GM19099 (cell line): ENCODE results near the gene SAMM50.

Experiments
- POLR2A ChIP-seq: IDR thresholded peaks from 3 replicates; pipeline ENCODE4 v1.6.1; 2011; ENCODE audit warnings: low read depth; ENCODE audit not compliant: insufficient read length; ENCODE audit errors: extremely low read depth

The SAMM50 gene

DNA sequence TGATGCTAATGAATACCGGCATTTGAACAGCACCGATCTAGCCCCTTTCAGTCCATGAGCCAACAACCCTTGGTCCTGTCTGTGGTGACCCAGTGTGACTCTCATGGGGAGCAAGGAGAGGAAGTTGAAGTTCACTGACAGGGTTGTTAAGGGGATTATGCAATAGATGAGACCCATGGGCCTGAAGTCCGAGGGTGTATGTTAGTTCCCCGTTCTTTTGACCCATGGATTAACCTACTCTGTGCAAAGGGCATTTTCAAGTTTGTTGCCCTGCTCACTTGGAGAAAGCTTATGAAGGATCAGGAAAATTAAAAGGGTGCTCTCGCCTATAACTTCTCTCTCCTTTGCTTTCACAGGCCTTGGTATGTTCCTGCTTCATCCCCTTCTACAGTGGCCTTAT, 26.8 kb upstream of the SAMM50 start:
- TF ChIP-seq POLR2A, result no peak

DNA sequence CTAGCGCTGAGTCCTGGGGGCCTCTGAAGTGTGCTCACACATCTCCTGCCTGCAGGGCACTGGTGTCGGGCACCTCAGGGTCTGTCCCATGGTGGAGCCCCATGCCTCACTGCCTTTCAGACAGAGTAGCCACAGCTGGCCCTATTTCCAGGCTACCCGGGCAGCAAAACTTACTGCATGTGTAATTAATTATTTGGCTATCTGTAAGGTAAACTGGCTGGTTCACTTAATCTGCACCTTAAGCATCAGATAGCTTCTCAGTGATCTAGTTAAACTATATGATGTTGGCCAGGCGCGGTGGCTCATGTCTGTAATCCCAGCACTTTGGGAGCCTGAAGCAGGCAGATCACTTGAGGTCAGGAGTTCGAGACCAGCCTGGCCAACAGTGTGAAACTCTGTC, 26.3 kb upstream of the SAMM50 start:
- TF ChIP-seq POLR2A, result no peak

DNA sequence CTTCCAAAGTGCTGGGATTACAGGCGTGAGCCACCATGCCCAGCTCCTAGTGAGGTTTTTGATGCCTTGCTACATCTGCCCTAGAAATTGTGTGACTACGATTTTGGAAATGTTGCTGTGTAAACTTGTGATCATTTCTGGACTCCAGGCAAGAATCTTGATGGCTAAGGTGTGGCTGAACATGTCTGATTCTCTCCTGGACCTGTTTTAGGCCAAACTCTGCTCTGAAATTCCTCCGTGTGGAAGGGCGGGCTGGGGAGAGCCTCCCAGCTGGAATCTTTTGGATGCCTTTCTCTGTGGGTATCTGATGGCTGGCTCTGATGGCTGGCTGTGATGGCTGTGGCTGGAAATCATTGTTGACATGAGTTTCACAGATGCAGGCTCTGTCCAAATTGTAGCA, 23.5 kb upstream of the SAMM50 start:
- TF ChIP-seq POLR2A, result no peak

DNA sequence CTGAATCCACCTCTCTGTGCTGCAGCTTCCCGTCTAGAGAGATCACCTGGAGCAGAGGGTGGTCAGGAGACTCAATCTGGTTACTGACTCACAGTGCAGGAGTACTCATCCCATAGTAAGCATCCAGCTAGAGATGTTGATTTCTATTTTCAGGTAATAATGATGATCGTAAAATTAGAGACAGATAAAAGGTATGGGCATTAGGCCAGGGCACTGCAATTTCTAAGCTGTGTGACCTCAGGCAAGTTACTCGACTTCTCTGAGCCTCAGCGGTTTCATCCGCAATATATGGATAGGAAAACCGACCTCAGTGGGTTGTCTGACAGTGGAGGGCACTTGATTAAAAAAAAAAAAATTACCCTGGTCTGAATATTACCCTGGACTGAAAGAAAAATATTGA, 13.8 kb upstream of the SAMM50 start:
- no peak for TF ChIP-seq POLR2A

DNA sequence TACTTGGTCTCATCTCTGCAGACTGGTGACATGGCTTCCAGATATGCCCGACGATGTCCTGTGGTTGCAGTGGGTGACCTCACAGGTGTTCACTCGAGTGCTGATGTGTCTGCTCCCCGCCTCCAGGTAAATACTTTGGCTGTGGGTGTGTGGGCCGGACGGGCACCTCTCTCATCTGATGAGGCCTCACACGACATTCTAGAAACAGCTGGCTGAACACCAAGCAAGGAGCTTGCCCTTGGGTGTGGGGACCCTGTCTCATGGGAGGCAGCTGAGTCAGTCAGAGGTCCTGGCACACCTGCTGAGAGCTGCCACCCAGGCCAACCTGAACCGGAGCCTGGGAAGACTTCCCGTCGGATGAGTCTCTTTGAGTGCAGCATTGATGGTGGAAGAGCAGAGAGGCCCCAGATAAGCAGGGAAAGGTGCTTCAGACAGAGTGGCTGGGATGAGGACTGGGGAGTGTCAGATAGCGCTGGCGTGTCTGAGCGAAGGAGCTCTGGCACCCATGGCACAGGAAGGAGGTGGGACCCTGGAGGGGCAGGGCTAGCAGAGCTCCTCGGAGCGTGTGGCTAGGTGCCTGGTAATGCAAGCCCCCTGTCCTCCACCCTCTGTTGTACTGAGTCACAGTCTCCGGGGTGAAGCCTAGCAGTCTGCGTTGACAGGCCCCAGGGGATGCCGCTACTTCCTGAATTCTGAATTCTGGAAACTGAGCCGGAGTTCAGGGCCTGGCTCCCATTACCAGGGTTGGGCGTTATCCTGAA, 10.4 kb upstream of the SAMM50 start:
- no peak for TF ChIP-seq POLR2A

DNA sequence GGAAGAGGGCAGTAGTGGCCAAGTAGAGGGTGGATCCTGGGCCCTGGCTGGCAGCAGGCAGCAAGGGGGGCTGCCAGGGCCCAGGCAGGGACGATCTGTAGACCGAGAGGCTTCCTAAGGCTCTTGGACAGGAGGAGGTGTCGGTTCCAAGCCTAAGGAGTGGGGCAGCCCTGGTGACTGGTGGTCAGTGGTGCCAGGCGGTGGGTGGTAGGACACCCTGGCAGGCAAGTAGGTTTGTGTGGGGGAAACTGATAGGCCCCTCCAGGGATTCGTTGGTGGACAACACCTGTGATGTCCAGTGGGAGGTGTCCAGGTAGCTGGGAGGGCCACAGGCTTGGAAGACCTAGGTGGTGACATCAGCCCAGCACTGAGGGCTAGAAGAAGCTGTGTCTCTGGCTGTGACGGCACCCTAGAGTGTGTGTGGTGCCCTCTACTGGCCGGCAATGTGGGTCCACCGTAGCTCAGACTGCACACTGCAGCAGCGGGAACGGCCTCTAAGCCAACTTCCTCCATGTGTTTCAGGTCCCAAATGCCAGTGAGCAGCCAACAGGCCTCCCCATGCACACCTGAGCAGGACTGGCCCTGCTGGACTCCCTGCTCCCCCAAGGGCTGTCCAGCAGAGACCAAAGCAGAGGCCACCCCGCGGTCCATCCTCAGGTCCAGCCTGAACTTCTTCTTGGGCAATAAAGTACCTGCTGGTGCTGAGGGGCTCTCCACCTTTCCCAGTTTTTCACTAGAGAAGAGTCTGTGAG, 9.4 kb upstream of the SAMM50 start:
- no peak for TF ChIP-seq POLR2A

DNA sequence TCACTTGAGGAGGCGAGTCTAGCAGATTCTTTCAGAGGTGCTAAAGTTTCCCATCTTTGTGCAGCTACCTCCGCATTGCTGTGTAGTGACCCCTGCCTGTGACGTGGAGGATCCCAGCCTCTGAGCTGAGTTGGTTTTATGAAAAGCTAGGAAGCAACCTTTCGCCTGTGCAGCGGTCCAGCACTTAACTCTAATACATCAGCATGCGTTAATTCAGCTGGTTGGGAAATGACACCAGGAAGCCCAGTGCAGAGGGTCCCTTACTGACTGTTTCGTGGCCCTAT, 8.9 kb upstream of the SAMM50 start:
- TF ChIP-seq POLR2A, result no peak

DNA sequence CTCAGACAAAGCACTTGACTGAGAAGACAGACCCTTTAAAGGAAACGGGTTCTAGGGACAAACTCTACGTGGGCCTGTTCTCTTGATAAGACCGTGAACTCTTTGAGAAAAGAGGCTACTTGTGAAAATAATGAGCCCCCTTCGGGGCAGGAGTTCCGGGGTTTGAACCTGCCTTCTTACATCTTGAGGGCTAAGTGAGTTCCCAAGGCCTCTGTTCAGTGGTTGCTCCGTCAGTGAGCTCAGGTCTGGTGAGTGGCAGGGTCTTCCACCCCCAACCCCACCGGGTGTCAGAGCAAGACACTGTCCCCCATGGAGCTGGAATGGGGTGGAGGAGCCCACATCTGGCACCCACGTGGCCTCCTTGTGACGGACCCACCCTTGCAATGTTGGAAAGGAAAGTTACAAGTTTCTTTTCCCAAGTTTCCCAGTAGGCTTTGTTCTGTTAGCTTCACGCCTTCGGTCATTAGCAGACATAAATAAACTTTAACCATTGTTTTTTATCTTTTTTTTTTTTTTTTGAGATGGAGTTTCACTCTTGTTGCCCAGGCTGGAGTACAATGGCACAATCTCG, 6.3 kb upstream of the SAMM50 start:
- no peak for TF ChIP-seq POLR2A

DNA sequence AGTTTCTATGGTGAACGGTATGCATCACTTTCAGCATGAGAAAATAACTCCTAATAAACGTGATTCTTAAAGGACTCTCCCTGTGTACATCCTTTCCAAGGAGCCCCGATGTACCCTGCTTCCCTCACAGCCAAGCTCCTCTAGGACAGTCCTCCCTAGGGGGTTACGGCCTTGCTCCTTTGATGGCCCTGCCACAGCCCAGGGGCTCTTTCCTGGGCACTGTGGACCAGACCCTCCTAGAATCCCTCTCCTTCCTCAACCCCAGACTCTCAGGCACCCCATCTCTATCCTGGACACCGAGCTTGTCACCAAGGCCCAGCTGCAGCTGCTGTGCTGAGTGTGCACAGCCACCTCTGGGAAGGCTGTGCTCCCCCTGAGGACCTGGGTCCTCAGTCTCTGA, 3.9 kb upstream of the SAMM50 start:
- no peak for TF ChIP-seq POLR2A

DNA sequence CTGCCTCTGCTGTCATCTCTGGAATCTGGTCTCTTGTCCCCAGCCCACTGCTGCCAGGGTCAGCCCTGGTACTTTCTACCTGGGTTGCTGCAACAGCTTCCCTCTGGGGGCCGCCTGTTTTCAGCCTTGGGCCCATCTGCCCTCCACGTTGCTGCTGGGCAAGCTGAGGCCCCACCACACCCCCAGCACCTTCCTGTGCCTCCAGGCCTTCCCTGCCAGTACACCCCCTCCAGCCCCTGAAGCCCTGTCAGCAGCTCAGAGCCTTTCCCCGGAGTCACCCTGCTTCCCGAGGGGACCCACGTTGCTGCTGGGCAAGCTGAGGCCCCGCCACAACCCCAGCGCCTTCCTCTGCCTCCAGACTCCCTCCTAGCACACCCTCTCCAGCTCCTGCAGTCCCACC, 3.3 kb upstream of the SAMM50 start:
- no peak for TF ChIP-seq POLR2A

DNA sequence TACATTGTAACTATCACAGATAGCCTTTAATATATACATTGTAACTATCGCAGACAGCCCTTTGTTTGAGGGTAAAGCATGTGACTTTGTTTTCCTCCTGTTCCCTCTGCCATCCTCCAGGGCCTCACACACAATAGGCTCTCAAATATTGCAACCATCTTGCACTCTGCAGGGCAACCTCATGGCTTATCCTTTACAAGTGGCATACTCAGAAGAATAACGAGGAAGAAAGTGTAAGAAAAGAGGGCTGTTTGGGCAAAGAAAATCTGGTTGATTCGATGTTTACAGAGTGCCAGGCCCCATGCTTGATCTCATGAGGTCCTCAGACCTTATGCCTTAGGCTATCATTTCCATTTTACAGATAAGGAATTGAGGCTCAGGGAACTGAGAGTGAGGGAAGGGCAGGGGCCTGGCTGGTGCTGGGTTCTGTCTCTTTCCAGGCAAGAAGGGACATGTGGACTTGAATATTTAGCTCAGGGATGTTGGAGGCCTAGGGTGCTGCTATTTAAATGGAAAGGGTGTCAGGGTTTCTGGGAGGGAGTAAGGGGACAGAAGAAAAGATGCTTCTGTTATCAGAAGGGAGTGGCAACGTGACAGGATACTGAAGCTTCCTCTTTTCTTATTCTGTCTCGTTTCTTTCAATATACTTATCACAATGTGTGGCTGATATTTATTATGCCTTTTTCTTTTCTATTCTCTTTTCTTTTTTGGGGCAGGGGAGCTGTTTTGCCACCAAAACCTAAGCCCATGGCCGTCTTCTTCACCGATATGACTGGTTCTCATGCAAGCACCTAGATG, 1.1 kb upstream of the SAMM50 start:
- TF ChIP-seq POLR2A, result no peak

DNA sequence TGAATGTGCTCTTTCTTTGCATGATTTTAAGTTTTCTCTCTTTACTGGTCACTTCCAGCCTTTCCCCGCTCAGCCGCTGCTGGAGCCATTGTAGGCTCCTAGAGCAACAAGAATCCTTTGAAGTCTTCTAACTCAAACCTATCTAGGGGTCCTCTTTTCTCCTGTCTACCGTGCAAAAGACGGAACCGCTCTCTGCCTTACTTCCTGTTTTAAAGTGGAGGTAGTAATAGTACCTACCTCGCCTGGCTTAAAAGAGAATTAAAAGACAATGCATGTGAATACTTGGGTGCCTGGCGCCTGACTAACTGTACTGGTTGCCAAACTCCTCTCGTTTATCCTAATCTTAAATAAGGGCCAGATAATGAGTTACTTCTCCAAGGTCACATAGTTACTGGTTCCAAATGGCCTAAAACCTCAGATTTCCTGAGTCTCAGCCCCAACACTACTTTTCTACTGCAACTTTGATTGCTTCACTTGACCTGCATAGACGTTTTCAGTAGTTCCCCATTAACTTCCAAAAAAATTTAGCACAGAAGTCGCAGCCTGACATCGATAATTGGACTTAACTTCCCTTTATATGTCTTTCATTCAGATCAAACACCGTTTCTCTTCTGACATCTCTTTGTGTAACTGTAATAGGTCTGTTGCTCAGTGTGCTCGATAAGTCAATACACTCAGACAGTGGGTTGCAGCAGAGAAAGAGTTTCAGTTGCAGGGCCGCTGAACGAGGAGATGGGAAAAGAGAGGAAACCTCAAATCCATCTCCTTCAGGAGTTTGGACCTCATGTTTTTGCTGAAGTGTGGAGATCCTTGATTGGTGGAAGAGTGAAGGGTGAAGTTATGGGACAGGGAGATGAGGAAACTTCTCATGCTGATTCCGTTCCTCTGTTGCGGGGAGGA, 891 bp downstream of the SAMM50 start:
- no peak for TF ChIP-seq POLR2A

DNA sequence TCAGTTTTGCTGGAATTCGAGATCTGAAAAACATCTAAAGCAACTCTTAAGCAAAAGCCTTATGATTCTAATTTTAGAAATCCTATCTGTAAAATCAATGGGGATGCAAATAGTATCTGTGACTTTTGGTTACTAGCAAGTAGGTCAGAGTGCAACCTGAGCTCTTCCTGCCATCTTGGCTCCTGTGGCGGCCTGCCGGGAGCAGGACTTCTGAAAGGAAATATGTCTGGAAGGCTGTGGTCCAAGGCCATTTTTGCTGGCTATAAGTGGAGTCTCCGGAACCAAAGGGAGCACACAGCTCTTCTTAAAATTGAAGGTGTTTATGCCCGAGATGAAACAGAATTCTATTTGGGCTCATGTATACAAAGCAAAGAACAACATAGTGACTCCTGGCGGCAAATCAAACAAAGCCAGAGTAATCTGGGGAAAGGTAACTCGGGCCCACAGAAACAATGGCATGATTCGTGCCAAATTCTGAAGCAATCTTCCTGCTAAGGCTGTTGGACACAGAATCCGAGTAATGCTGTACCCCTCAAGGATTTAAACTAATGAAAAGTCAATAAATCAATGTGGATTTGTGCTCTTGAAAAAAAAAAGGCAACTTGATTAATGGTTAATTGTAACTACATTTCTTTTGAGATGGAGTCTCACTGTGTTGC, 1.7 kb downstream of the SAMM50 start:
- TF ChIP-seq POLR2A, result no peak

DNA sequence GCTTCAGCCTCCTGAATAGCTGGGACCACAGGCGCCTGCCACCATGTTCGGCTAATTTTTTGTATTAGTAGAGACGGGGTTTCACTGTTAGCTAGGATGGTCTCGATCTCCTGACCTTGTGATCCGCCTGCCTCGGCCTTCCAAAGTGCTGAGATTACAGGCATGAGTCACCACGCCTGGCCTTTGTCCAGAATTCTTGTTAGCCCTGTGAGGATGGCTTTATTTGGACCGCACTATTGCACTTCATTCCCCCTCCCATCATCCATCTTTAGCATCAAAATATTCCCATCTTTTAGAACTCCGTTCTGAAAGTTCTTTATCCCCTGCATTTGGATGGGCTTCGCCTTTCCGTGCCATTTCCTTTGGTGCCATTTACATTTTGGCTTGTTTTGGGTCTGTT, 2.6 kb downstream of the SAMM50 start:
- TF ChIP-seq POLR2A, result no peak

DNA sequence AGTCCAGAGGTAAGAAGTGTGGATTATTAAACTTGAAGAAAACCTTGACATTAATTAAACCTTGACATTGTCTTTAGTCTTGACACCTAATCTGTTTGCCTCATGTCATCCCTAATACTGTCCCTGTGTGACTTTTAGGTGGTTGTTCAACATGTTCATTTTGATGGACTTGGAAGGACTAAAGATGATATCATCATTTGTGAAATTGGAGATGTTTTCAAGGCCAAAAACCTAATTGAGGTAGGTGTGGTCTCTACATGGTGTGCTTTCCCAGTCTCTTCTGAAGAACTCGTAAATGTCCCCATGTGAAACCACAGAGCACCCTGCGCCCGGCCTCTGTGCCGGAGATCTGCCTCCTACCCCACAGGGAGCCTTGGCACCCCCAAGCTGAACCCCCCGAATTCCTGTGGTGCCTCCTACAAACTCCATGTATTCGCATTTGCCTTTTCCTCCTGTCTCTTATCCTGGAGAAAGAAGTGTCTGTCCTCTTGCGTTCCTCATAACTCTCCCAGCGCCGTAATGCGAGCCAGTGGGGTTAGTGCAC, 9.1 kb downstream of the SAMM50 start:
- TF ChIP-seq POLR2A, result no peak

DNA sequence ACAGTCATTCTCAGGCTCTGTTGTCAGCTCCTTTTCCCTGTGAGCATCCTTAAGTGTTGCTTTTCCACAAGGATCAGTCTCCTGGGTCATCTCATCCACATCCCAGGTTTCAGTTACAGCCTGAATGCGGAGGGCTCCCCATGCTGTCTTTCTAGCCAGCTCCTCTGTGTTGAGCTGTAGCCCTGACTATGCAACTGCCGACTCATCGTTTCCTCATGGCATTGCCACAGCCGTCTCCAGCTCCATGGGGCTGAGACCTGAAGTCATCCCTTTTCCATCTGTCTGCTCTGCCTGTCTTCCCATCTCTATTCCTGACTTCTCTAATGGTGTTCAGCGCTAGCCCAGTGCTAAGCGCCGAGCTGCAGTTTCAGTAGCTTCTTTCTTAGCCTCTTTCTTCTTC, 11.8 kb downstream of the SAMM50 start:
- no peak for TF ChIP-seq POLR2A
